Liver (tissue), 9 donors: ENCODE data around the gene RTL10. TPM values are rescaled to one million over a fixed set of nuclear protein-coding genes. Genes with fewer than 3 reads are reported as not detected.

Source experiments
- DNase-seq: peaks from one replicate; pipeline ENCODE4 v3.0.0-alpha.2; 2017; ENCODE audit warnings: low spot score
- H3K27ac ChIP-seq, 2 donors: one replicate each; pipeline ENCODE4 v1.7.0; 2013; ENCODE audit warnings: inconsistent platforms in 2 of 2, low read length in 2 of 2, control low read depth in 1 of 2, low read depth in 1 of 2, mild to moderate bottlenecking in 1 of 2
- H3K27me3 ChIP-seq, 4 donors: one replicate each; pipeline versions ENCODE4 v1.6.1 to v1.7.0; 2013; ENCODE audit warnings: low read length in 3 of 4, inconsistent platforms in 1 of 4, mild to moderate bottlenecking in 1 of 4, moderate library complexity in 1 of 4; ENCODE audit not compliant: control insufficient read depth in 4 of 4, insufficient read depth in 4 of 4
- H3K36me3 ChIP-seq, 4 donors: one replicate each; pipeline versions ENCODE4 v1.6.1 to v1.7.0; 2013; ENCODE audit warnings: low read length in 3 of 4, mild to moderate bottlenecking in 3 of 4, low read depth in 1 of 4, moderate library complexity in 1 of 4; ENCODE audit not compliant: control insufficient read depth in 4 of 4, insufficient read depth in 3 of 4
- H3K4me1 ChIP-seq, 4 donors: one replicate each; pipeline versions ENCODE4 v1.6.1 to v1.7.0; 2013; ENCODE audit warnings: low read length in 3 of 4, mild to moderate bottlenecking in 3 of 4, moderate library complexity in 1 of 4; ENCODE audit not compliant: control insufficient read depth in 4 of 4, insufficient read depth in 4 of 4
- H3K4me3 ChIP-seq, 3 donors: one replicate each; pipeline versions ENCODE4 v1.6.1 to v1.7.0; 2013; ENCODE audit warnings: low read length in 3 of 3, control low read depth in 1 of 3, low read depth in 1 of 3, mild to moderate bottlenecking in 1 of 3
- H3K9ac ChIP-seq, 2 donors: one replicate each; pipeline ENCODE4 v1.7.0; 2013; ENCODE audit warnings: low read length in 2 of 2, mild to moderate bottlenecking in 2 of 2, moderate library complexity in 2 of 2, control low read depth in 1 of 2, low read depth in 1 of 2
- H3K9me3 ChIP-seq, 4 donors: one replicate each; pipeline versions ENCODE4 v1.6.1 to v1.7.0; 2013; ENCODE audit warnings: low read length in 3 of 4; ENCODE audit not compliant: control insufficient read depth in 4 of 4
- ATF3 ChIP-seq: IDR thresholded peaks from 2 replicates; pipeline ENCODE4 v1.6.1; 2016; ENCODE audit warnings: antibody characterized with exemption
- CTCF ChIP-seq: fragments of 150-350 bp; IDR thresholded peaks from 2 replicates; pipeline ENCODE4 v1.5.1; 2017; ENCODE audit warnings: improper control_type of control experiment, low read depth, low read length; ENCODE audit not compliant: missing input control
- EGR1 ChIP-seq, 2 donors: IDR thresholded peaks; 2 replicates each; pipeline ENCODE4 v1.6.1; 2016 to 2018; ENCODE audit warnings: antibody characterized with exemption in 2 of 2, low read depth in 2 of 2
- FOXA1 ChIP-seq: IDR thresholded peaks from 2 replicates; pipeline ENCODE4 v1.6.1; 2016; ENCODE audit warnings: antibody characterized with exemption
- FOXA2 ChIP-seq: IDR thresholded peaks from 2 replicates; pipeline ENCODE4 v1.6.1; 2016; ENCODE audit warnings: antibody characterized with exemption
- GABPA ChIP-seq, 2 donors: IDR thresholded peaks in 1 of 2; conservative IDR thresholded peaks in 1 of 2; 2 replicates each; pipeline ENCODE4 v1.6.1; 2016; ENCODE audit warnings: antibody characterized with exemption in 2 of 2, mild to moderate bottlenecking in 1 of 2, moderate library complexity in 1 of 2
- HNF4G ChIP-seq: IDR thresholded peaks from 2 replicates; pipeline ENCODE4 v1.6.1; 2016; ENCODE audit warnings: antibody characterized with exemption
- JUND ChIP-seq, 2 donors: IDR thresholded peaks; 2 replicates each; pipeline ENCODE4 v1.6.1; 2016; ENCODE audit warnings: antibody characterized with exemption in 2 of 2
- MAX ChIP-seq: IDR thresholded peaks from 2 replicates; pipeline ENCODE4 v1.6.1; 2016; ENCODE audit warnings: antibody characterized with exemption
- NR2F2 ChIP-seq: IDR thresholded peaks from 2 replicates; pipeline ENCODE4 v1.6.1; 2016; ENCODE audit warnings: antibody characterized with exemption
- RAD21 ChIP-seq, 2 donors: IDR thresholded peaks; 2 replicates each; pipeline ENCODE4 v1.6.1; 2016; ENCODE audit warnings: antibody characterized with exemption in 2 of 2, mild to moderate bottlenecking in 2 of 2
- REST ChIP-seq: IDR thresholded peaks from 2 replicates; pipeline ENCODE4 v1.6.1; 2016; ENCODE audit warnings: antibody characterized with exemption, mild to moderate bottlenecking
- RXRA ChIP-seq, 2 donors: IDR thresholded peaks; 2 replicates each; pipeline ENCODE4 v1.6.1; 2017 to 2018; ENCODE audit warnings: antibody characterized with exemption in 2 of 2, mild to moderate bottlenecking in 1 of 2
- SP1 ChIP-seq: IDR thresholded peaks from 2 replicates; pipeline ENCODE4 v1.6.1; 2018; ENCODE audit warnings: antibody characterized with exemption, mild to moderate bottlenecking
- YY1 ChIP-seq: IDR thresholded peaks from 2 replicates; pipeline ENCODE4 v1.6.1; 2016; ENCODE audit warnings: antibody characterized with exemption, mild to moderate bottlenecking
- ZBTB33 ChIP-seq: IDR thresholded peaks from 2 replicates; pipeline ENCODE4 v1.6.1; 2016; ENCODE audit warnings: antibody characterized with exemption
- WGBS: extraction: QIAGEN DNeasy Blood & Tissue Kit; methylation state at CpG from one replicate; pipeline ENCODE4 v1.1.7; 2013; 5-methylcytosine and 5-hydroxymethylcytosine counted together
- polyA plus RNA-seq, 2 donors: library from polyadenylated mRNA; stranded (reverse) in 1 of 2; unstranded in 1 of 2; fragments of 200-250 nt in 1 of 2; fragments of >200 nt in 1 of 2; fragmentation: Nextera tagmentation in 1 of 2; extraction: Ambion mirVana in 1 of 2; gene quantifications; one replicate each; pipeline versions ENCODE4 v1.2.1 to v1.2.3, GENCODE V29; 2013 to 2015
- total RNA-seq, 2 donors: library from RNA; depleted of rRNA; stranded (reverse); fragments of >200 nt; gene quantifications; one replicate each; pipeline ENCODE4 v1.2.3, GENCODE V29; 2014
- donor health status: healthy.
- donor health status: healthy.
- donor health status: healthy.
- donor health status: healthy.
- donor health status: healthy.

RTL10 gene
- total and polyA plus RNA-seq, 4 donors: 4.2 to 8.3 (median 7.4) TPM

GRCh38 chr22:19845054-19845722 is 9.5 kb downstream of the RTL10 start (continued):
- TF ChIP-seq MAX: no peak
- no peak for TF ChIP-seq JUND (IDR thresholded peaks at IDR 0.05)

GRCh38 chr22:19844377-19845053 is 10.2 kb downstream of the RTL10 start:
- Histone ChIP-seq H3K9ac (no peak overlapping the region), H3K4me1 (peaks cover 0 to 13% (median 2%) of the 10 kb centered on the region in 4 donors), H3K4me3 (no peak overlapping the region), H3K36me3 (no peaks in the 10 kb centered on the region), H3K27ac (no peak overlapping the region), H3K9me3 (no peaks in the 10 kb centered on the region), H3K27me3 (no peaks in the 10 kb centered on the region)
- peak; percentile 33 for DNase-seq
- TF ChIP-seq EGR1 (IDR thresholded peaks at IDR 0.05; ENCODE audit: low read depth in 2 of 2) (no peak), FOXA1 (no peak), JUND (IDR thresholded peaks at IDR 0.05) (no peak), SP1 (no peak), HNF4G (no peak), FOXA2 (no peak), REST (no peak), CTCF (no peak), NR2F2 (peak; percentile 82), ZBTB33 (no peak), RXRA (IDR thresholded peaks at IDR 0.05) (no peak), GABPA (IDR thresholded peaks at IDR 0.05 in 1 of 2, conservative IDR thresholded peaks at IDR 0.05 in 1 of 2) (no peak), YY1 (no peak), ATF3 (no peak), MAX (no peak), RAD21 (IDR thresholded peaks at IDR 0.05) (peak in 1 of 2 donors; percentile 23)
- WGBS: 64% methylated on average over 18 of the region's 18 CpGs
